ENCODE measurements around the gene TECRL.

DNA sequence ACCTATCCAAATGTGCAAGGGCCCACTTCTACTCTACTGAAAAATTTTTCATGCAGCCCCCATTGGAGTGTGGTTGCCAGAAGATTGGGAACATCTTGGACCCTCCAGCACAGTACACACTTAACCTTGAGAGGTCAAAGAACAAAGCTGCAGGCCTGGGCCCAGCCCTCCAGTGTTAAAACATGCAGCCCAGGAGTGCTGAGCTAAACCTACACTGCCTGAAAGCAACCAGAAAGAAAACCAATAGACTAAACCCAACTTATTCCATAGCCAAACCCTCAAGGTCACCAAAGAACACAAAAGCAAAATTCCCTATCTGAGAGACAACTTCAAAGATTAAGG is 47.9 kb downstream of the TECRL start:
- TF ChIP-seq, protein P1, sequence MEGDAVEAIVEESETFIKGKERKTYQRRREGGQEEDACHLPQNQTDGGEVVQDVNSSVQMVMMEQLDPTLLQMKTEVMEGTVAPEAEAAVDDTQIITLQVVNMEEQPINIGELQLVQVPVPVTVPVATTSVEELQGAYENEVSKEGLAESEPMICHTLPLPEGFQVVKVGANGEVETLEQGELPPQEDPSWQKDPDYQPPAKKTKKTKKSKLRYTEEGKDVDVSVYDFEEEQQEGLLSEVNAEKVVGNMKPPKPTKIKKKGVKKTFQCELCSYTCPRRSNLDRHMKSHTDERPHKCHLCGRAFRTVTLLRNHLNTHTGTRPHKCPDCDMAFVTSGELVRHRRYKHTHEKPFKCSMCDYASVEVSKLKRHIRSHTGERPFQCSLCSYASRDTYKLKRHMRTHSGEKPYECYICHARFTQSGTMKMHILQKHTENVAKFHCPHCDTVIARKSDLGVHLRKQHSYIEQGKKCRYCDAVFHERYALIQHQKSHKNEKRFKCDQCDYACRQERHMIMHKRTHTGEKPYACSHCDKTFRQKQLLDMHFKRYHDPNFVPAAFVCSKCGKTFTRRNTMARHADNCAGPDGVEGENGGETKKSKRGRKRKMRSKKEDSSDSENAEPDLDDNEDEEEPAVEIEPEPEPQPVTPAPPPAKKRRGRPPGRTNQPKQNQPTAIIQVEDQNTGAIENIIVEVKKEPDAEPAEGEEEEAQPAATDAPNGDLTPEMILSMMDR (IDR thresholded peaks at IDR 0.05): no peak
- TF ChIP-seq POLR2A (IDR thresholded peaks at IDR 0.05): no peak

Data from lower leg skin (tissue), 3 donors.